HG03095 (cell line): ENCODE measurements around the gene ATIC.

ENCODE experiments used
- ATAC-seq: cut with Tn5 transposase; IDR thresholded peaks from one replicate; pipeline ENCODE4 v1.9.1; 2021; ENCODE audit warnings: moderate library complexity; ENCODE audit not compliant: unreplicated experiment

ATIC gene

GRCh38 chr2:215396595-215397313, 84.9 kb downstream of the ATIC start:
- ATAC-seq, result no peak

GRCh38 chr2:215397632-215398341, 85.9 kb downstream of the ATIC start:
- ATAC-seq, result no peak

GRCh38 chr2:215399067-215399716, 87.3 kb downstream of the ATIC start:
- ATAC-seq, result no peak
